Measurements from ENCODE around the gene RAB3C.
A peak's percentile ranks its signal among the peaks of the same experiment; 100 is the strongest.

RAB3C gene

GRCh38 chr5:58891086-58891970 lies 308.5 kb downstream of the RAB3C start:
- DNase-seq: peak; percentile 63

DNA sequence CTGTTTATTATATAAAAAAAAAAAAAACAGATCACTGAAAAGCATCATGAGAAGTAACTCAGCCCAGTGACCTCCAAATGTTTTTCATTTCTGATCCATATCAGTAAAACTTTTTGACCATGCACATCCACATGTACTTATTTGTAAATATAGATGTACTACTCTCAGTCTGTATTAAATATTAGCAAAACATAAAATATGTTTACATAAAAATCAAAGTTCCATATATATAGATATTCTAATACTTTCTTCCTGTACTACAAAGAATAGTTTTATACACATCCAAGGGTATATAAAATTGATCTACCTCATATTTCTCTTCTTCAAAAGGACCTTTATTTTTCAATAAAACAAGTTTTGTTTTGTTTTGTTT lies 309.1 kb downstream of the RAB3C start:
- no peak for DNase-seq

- no peak for DNase-seq
Observed at GRCh38 chr5:58893551-58893950, 310.7 kb downstream of the RAB3C start.

GRCh38 chr5:58898006-58898405 lies 315.1 kb downstream of the RAB3C start:
- DNase-seq: no peak

- DNase-seq: no peak
Observed at GRCh38 chr5:58898538-58898937, 315.7 kb downstream of the RAB3C start.

GRCh38 chr5:58901271-58901670 lies 318.4 kb downstream of the RAB3C start:
- no peak for DNase-seq

GRCh38 chr5:58902305-58902704 lies 319.4 kb downstream of the RAB3C start:
- DNase-seq: no peak

GRCh38 chr5:58902765-58903164 lies 319.9 kb downstream of the RAB3C start:
- DNase-seq: no peak

DNA sequence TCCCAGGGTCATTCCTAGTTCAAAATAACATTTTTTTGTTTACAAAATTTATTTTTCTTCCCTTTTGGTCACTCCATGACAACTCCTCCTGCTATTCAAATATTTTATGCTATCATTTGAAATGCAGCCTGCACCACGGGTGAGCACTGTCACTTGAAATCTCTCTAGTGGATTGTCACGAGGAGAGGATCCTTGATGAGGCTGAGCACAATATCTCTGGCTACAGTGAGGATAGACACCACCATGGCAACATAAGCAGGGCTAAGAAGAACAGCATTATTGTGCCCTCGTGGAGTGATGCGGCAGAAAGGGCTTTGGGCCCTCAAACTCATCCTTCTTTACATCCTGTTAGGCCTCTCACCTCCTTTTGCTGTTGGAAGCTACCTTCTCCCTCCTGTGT lies 321.9 kb downstream of the RAB3C start:
- DNase-seq: no peak

GRCh38 chr5:58905944-58906343 lies 323.1 kb downstream of the RAB3C start:
- no peak for DNase-seq
